ENCODE results near the gene BRD1. TPM values are rescaled to one million over a fixed set of nuclear protein-coding genes. Genes with fewer than 3 reads are reported as not detected.
"Not testable (repeated sequence)": the region's sequence is repeated elsewhere in the genome, so short reads cannot be mapped to it uniquely, and the experiment has no call there.

Gene BRD1
- total RNA-seq, 1 experiment from 2014 or later = 31.3 TPM

DNA sequence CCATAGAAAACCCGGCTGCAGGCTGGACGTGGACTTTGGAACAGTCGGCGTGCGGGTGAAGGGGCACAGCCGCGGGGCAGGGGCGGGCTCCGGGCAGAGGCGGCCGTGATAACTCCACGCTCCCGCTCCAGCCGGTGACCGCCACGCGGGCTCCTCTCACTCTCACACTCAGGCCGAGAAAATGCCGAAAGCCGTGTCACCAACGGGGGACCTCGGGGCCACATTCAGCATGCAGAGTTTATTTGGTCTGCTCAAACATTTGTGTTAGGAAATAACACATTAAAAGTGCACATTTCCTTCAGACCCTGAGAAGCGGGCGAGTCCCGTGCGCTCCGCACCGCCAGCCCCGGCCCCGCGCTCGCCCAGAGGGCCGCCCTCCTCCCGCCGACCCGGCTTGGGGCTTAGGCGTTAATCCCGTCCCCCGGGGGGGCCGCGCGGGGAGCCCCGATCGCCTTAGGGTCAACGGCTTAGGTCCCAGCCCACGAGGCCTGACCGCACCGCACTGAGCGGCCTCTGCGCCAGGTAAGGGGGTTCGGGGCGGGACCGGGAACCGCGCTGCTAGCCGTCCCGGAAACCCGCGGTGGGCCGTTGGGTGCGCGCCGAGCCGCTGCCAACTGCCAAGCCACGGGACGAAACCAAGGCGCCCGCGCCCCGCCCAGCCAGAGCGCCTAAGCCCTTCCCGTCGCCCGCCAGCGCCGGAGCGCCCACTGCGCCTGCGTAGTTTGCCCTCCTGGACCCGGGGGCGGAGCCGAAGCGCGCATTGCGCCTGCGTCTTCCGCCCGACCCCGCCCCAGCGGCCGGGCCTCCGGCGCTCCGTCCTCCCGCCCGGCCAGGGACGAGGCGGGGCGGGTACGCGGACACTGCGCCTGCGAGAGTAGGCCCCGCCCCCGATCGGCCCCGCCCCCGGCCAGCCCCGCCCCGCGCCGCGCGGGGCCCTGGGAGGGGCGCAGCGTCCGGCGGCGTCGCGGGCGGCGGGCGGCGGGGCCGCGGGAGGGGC, 25.5 kb upstream of the BRD1 start, which contains the start of gene ZBED4 (continued):
- TF ChIP-seq, protein P1, sequence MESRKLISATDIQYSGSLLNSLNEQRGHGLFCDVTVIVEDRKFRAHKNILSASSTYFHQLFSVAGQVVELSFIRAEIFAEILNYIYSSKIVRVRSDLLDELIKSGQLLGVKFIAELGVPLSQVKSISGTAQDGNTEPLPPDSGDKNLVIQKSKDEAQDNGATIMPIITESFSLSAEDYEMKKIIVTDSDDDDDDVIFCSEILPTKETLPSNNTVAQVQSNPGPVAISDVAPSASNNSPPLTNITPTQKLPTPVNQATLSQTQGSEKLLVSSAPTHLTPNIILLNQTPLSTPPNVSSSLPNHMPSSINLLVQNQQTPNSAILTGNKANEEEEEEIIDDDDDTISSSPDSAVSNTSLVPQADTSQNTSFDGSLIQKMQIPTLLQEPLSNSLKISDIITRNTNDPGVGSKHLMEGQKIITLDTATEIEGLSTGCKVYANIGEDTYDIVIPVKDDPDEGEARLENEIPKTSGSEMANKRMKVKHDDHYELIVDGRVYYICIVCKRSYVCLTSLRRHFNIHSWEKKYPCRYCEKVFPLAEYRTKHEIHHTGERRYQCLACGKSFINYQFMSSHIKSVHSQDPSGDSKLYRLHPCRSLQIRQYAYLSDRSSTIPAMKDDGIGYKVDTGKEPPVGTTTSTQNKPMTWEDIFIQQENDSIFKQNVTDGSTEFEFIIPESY (IDR thresholded peaks at IDR 0.05; ENCODE audit: extremely low read depth, insufficient replicate concordance, low read length) = no peak
- TF ChIP-seq TCF7L2 (IDR thresholded peaks at IDR 0.05; ENCODE audit: borderline replicate concordance, extremely low read depth, insufficient read depth, insufficient read length) (no peak), ELF1 (IDR thresholded peaks at IDR 0.05; ENCODE audit: borderline replicate concordance, low read depth) (no peak), CBX3 (IDR thresholded peaks at IDR 0.05; ENCODE audit: low read depth) (no peak), REST (IDR thresholded peaks at IDR 0.05; ENCODE audit: low read depth) (no peak), SIN3A (IDR thresholded peaks at IDR 0.05; ENCODE audit: low read depth) (peak; percentile 81)
- TF ChIP-seq, protein P2, sequence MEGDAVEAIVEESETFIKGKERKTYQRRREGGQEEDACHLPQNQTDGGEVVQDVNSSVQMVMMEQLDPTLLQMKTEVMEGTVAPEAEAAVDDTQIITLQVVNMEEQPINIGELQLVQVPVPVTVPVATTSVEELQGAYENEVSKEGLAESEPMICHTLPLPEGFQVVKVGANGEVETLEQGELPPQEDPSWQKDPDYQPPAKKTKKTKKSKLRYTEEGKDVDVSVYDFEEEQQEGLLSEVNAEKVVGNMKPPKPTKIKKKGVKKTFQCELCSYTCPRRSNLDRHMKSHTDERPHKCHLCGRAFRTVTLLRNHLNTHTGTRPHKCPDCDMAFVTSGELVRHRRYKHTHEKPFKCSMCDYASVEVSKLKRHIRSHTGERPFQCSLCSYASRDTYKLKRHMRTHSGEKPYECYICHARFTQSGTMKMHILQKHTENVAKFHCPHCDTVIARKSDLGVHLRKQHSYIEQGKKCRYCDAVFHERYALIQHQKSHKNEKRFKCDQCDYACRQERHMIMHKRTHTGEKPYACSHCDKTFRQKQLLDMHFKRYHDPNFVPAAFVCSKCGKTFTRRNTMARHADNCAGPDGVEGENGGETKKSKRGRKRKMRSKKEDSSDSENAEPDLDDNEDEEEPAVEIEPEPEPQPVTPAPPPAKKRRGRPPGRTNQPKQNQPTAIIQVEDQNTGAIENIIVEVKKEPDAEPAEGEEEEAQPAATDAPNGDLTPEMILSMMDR (IDR thresholded peaks at IDR 0.05 in 2 of 3, conservative IDR thresholded peaks at IDR 0.05 in 1 of 3; ENCODE audit: borderline replicate concordance in 1 of 3, insufficient read depth in 1 of 3, low read depth in 2 of 3, low read length in 2 of 3) = no peak

GRCh38 chr22:49852568-49852897, 24.9 kb upstream of the BRD1 start:
- CTCF ChIA-PET; intact Hi-C loops (cut with micrococcal nuclease); H3K36me3 ChIP-seq (ENCODE audit: control insufficient read depth in 1 of 2, insufficient read depth in 2 of 2, low read length in 2 of 2); DNase-seq (ENCODE audit: low read depth, low spot score); BruUV-seq (replicated peaks); H2AFZ ChIP-seq (ENCODE audit: low read depth, low read length, poor library complexity, severe bottlenecking); H4K20me1 ChIP-seq (ENCODE audit: insufficient read depth); POLR2A ChIA-PET; H3K9me3 ChIP-seq (ENCODE audit: control insufficient read depth in 1 of 2, insufficient read depth in 1 of 2, low read depth in 1 of 2, low read length in 2 of 2); H3K9me2 ChIP-seq (ENCODE audit: insufficient read depth); H3K27me3 ChIP-seq (ENCODE audit: insufficient read depth, low read length); RAD21 ChIA-PET (ENCODE audit: low non-redundant PET in 1 of 2, low total read pairs in 2 of 2, uncharacterized antibody in 2 of 2, unreplicated experiment in 2 of 2); ATAC-seq: not testable (repeated sequence)
- peak overlapping the region; percentile 66 to 80 for H3K4me3 ChIP-seq (replicated peaks in 1 of 2; ENCODE audit: low read depth in 1 of 2, low read length in 2 of 2)
- H3K79me2 ChIP-seq (ENCODE audit: insufficient read depth, low read length) = peaks cover 34% of the 10 kb centered on the region
- peaks cover 15 to 22% of the 10 kb centered on the region in 2 experiments for H3K4me1 ChIP-seq (ENCODE audit: control insufficient read depth in 1 of 2, insufficient read depth in 2 of 2, low read length in 2 of 2)
- peak overlapping the region; percentile 97 for H3K27ac ChIP-seq (ENCODE audit: low read depth, low read length)
- peak overlapping the region; percentile 82 for H3K4me2 ChIP-seq (ENCODE audit: low read length)
- H3K9ac ChIP-seq (ENCODE audit: low read length) = peak overlapping the region; percentile 95
